Muscle of back (tissue), 11 donors: ENCODE measurements around the gene MTERF4. TPM values are rescaled to one million over a fixed set of nuclear protein-coding genes. Genes with fewer than 3 reads are reported as not detected.

Experiments
- DNase-seq, 3 donors: peaks; one replicate each; pipeline versions ENCODE4 v3.0.0 to v3.0.0-alpha.2; 2013
- polyA plus RNA-seq, 10 donors: library from polyadenylated mRNA; unstranded; fragments of 120-200 nt; gene quantifications; one replicate each; pipeline ENCODE4 v1.2.1, GENCODE V29; 2013; ENCODE audit not compliant: insufficient read length in 10 of 10

Gene MTERF4
- polyA plus RNA-seq, 10 donors: 25.4 to 49.2 (median 32.9) TPM

DNA sequence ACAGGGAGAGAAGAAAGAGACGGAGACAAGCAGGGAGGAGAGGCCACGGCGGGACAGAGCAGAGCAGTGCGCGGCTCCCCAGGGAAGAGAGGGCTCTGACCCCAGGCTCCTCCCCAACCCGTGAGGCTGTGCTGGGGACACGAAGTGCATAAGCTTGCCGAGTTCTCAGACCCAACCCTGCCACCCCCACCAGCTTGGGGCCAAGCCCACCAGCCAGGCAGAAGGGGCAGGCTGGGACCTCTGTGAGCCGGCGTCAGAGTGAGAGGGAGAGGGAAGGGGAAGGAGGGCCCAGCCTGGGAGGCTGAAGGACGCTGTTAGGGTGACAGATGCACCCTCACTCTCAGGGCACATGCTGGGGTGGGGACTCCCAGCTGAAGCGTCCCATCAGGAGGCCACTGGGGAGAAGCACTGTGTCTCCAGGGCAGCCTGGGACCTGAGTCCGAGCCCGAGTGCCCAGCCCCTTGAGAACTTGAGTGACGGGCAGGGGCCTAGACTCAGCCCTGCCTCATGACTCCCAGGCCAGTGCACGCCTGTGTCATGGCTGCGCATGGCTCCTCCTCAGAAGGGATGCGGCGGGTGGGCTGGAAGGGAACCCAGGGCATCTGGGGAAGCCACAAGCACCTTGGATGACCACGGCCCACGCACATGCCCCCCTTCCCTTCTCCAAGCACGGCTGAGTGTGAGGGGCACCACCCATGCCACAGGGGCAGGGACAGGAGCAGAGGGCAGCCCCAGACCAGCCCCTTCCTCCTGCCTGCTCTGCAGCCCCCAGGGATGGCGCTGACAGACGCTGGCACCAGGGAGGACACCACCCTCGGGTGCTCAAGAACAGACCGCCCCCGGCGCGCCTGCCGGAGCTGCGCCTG lies 31.0 kb downstream of the MTERF4 start:
- DNase-seq: no peak

DNA sequence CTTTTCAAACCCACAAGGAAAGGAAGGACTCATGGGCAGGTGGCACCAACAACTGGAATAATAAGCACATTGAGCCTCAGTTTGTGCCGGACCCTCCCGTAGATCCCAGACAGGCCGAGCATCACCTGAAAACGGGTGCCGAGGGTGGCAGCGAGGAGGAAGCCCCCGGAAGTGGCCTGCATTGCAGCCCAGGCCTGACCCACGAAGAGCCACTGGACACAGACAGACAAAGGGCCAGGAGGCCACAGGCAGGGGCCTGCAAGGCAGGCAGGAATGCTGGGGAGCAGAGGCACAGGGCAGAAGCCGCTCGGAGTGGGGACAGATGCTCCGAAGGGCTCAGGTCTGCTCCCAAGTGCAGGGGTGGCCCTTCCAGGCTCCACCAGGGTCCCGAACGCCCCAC lies 31.7 kb downstream of the MTERF4 start:
- DNase-seq: no peak

DNA sequence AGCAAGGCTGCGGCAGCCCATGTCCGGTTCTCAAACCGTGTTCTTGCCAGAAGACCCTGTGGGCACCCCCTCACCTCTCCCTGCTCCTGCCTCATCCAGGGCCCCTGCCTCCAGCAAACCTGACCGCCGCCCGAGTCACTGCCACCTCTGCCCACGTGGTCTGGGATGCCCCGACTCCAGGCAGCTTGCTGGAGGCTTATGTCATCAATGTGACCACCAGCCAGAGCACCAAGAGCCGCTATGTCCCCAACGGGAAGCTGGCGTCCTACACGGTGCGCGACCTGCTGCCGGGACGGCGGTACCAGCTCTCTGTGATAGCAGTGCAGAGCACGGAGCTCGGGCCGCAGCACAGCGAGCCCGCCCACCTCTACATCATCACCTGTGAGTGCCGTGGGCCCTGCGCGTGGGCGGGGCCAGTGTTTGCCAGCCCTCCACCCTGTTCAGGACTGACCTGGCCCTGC lies 32.2 kb downstream of the MTERF4 start:
- DNase-seq: no peak

DNA sequence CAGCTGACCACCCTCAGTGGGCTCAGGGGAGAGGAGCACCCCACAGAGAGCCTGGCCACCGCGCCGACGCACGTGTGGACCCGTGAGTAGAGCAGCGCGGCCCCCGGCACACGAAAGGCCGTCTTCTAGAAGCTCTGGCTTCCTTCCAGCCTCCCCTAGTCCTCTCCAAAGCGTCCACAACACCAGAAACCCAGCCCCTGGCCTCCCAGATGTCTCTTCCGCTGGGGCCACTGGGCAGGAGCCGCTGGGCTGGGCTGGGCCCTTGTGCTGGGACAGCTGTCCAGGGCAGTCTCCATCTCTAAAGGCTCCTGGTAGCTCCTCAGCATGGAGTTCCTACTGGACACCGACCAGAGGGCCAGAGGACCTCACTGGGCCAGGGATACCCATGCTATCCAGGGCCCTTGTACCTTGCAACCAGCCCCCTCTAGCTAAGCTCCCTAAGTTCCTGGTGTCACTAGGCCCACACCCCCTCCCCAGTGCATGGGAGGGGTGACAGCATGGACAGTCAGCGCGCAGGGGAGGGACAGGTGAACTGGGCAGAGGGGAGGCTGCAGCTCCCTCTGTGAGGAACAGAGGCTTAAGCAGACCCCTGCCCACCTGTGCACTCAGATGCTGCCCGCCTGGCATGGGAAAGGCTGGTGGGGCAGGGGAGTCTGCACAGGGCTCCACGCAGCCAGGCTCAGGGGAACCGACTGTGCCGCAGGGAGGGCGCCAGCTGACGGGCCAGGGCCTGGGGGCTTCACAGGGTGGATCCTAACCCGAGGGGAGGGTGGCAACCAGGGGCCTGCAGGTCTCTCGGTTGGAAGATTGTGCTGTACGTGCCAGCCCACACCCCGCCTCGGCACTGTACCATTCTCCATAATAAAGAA lies 32.9 kb downstream of the MTERF4 start:
- DNase-seq: no peak

DNA sequence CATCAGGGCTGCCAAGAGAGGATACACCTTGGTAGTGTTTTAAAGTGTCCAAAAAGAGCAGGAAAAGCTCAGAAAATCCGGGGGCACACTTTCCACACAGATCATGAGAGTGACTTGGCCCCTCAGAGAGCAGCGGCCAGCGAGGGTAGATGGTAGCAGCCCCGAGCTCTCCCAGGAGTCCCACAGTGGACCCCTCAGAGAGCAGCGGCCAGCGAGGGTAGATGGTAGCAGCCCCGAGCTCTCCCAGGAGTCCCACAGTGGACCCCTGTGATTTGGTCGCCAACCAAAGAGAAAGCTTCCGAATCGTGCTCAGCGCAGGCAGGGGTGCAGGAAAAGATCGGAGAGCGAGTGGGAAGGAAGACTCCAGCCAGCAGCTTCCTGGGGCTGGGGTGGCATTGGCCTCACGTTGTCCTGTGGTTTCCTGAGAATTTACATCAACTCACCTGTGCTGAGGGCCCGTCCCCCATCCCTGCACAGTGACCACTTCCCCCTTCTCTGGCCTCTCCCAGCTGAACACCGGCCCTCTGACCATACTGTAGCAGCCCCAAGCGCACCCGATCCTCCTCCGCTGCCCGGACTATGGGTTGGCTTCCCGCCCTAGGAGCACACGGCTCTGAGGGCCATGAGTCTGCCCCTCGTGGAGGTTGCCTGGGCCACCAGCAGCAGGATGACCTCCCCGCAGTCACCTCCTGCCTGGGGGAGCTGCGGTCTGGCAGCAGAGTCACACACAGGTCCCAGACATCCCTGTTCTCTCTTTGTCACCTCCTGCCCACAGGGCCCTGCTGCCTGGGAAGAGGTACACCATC lies 33.7 kb downstream of the MTERF4 start:
- no peak for DNase-seq

DNA sequence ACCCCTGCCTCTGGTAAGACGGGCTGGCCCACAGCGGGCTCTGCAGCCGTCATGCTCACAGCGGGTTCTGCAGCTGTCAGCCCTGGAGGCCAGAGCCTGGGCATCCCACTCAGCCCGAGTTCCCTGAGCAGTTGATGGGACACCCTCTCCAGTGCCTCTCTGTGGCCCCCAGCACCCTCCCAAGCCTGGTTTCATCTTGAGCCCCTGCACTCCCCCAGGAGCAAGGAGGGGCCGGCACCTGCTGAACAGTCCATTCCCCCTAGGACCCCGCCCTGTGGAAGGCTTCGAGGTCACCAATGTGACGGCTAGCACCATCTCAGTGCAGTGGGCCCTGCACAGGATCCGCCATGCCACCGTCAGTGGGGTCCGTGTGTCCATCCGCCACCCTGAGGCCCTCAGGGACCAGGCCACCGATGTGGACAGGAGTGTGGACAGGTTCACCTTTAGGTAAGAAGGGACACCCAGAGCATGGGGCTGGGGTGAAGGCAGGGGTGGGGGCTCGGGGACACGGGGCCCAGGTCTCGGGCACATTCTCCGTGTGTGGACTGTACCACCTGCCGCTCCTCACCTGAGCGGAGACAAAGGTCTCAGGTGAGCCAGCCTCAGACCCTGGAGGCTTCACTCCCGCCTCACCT lies 34.5 kb downstream of the MTERF4 start:
- DNase-seq: no peak

DNA sequence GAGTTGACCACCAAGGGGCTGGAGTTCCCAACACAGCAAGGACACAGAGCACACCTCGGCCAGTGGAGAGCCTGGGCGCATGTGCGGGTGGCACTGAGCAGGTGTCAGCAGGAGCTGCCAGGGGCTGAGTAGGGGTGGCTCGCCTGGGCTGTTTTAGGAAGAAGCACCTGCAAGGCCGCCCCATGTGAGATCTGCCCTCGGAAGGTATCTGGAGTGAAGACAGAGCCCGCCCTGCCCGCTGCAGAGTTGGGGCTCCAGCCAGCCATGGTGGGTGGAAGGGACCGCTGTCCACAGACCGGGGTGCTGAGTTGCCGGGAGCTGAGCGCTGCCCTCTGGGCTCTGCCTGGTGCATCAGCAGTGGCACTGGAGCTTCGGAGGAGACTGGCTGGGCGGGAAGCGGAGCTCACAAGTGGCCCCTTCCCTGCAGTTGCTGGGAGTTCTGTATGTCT lies 35.2 kb downstream of the MTERF4 start:
- DNase-seq: no peak

DNA sequence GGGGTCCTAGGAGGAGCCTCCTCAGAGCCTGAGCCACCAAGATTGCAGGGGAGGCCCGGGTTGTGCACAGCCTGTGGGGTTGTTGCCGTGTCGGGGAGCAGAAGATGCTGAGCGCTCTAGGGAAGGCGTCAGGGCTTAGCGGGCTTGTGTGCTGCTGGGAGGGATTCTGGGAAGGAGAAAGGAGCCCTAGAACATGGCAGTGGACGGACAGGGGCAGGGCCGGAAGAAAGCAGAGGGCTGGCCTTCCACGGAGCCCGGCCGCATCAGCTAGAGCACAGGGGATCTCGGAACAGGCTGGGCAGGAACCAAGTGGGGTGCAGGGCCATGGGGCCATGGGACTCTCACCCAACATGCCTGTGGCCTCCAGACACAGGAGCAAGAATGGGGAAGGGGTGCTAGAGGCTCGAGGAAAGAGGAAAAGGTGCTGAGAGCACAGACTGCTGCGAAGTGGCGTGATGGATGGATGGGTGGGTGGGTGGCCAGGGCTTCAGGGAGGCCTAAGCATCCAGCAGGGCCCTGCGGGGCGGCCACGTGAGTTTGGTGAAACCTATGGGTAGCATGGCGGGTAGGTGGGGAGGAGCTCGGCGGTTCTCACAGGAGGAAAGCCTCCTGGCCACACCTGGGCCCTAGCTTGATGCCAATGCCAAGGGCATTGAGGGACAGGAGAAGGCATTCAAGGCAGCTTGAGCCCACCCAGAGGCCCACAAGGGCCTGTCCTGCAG lies 35.8 kb downstream of the MTERF4 start:
- DNase-seq: no peak

DNA sequence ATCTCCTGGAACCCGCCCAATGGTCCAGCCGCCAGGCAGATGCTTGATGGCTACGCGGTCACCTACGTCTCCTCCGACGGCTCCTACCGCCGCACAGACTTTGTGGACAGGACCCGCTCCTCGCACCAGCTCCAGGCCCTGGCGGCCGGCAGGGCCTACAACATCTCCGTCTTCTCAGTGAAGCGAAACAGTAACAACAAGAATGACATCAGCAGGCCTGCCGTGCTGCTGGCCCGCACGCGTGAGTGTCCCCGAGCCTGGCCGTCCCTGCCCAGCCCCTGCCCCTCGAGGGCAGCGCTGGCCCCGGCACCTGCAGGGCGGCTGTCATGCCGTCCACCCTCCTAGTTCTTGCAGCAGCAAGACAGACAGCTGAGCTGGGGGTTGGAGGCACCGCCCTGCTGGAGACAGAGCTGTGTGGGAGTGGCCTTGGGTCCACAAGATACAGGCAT lies 36.7 kb downstream of the MTERF4 start:
- DNase-seq: no peak

DNA sequence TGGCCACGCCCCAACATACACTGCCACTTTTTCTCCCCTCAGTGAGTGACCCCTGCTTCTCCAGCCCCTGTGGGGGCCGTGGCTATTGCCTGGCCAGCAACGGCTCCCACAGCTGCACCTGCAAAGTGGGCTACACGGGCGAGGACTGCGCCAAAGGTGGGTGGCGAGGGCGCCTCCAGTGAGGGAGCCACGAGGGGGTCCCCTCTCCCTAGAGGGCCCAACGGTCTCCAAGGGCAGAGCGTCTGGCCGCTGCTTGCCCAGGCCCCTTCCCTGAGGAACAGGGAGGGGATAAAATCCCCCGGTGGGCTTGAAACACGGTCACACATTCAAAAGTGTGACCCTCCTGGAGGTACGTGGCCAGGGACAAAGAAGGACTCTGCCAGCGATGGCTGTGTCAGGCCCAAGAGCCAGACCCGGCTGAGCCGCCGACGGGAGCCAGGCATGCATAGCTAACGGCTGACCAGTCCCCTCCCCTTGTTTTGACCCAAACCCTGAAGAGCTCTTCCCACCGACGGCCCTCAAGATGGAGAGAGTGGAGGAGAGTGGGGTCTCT lies 37.2 kb downstream of the MTERF4 start:
- DNase-seq: no peak

DNA sequence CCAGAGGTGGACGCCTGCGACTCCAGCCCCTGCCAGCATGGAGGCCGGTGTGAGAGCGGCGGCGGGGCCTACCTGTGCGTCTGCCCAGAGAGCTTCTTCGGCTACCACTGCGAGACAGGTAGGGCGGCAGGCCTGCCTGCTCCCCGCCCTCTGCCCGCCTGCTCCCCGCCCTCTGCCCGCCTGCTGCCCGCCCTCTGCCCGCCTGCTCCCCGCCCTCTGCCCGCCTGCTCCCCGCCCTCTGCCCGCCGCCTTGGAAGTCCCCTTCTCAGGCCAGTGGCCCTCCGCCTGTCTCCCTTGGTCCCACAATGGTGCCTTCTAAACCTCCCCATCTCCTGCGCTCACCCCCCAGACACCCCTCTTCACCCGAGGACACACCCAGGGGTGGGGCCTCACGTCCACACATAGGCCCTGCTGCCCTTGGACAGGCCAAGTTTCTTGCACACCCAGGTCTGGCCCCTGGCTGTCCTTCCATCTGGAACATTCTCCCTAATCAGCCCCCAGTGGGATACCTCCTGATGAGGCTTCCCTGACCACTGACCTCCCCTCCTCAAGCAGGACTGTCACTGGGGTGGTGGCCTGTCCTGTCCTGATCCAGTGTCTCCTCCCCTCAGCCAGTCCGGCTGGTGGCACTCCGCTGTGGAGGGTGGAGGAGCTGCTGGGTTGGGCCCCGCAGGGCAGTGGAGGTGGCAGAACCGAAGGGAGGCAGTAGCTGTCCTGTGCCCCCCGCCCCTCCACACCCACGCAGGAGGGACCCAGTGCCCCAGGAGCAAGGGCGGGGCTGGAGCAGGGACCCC lies 37.9 kb downstream of the MTERF4 start:
- DNase-seq: no peak

DNA sequence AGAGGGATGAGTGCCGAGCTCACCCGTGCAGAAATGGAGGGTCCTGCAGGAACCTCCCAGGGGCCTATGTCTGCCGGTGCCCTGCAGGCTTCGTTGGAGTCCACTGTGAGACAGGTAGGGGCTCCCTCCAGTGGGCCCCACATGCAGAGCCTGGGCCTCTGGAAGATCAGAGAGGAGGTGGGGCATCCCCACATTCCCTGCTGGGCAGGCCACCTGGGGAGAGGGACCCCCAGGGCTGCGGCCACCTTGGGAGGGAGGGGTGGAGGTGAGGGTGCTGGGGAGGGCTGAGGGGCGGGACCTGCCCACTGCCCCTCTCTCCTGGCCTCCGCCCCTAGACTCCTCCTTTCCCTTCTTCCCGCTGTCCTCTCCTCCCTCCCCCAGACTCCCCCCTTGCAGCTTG lies 38.5 kb downstream of the MTERF4 start:
- no peak for DNase-seq

DNA sequence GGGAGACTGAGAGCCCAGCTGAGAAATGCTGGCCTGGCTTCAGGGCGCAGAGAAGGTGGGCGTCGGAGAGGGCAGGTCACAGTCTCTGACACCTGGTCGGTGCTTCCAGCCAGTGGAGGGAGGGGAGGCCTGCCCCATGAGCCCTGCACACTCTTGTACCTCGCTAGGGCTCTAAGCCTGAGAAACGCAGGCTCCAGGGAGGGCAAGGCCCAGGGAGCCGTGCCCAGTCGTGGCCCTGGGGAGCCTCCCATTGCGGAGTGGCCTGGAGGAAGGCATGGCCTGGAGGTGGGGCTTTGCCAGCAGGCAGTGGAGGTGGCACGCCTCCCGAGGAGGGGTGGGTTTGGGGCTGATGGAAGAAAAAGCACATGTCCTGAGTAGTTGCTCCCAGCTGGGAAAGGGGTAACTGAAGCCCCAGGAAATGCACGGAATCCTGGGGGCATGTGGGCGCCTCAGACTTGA lies 39.0 kb downstream of the MTERF4 start:
- no peak for DNase-seq

DNA sequence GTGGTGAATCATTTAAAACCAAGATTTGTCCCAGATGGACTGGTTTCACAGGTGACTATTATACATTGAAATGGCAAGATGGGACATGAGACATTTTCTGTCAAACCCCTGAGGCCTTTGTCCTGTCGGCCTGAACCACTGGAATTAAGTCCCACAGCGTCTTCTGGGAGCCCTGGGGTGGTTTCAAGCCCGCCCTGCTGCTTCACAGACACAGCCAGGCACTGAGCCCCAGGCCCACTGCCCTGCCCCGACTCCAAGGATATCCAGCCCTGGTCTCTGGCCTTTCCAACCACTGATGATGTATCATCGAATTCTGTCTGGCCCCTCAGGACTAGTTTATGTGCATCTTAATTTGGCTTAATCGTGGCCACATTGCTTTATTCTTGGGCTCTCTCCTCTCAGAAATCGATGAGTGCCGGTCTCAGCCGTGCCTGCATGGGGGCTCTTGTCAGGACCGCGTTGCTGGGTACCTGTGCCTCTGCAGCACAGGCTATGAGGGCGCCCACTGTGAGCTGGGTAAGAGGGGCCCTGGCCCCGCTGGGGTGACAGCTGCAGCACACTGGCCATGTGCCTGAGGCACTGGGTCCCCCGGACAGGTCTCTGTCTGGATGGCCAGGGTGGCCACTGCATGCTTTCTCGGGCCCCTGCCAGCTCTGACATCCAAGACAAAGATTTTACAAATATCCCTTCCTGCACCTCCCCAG lies 39.5 kb downstream of the MTERF4 start:
- DNase-seq: no peak

DNA sequence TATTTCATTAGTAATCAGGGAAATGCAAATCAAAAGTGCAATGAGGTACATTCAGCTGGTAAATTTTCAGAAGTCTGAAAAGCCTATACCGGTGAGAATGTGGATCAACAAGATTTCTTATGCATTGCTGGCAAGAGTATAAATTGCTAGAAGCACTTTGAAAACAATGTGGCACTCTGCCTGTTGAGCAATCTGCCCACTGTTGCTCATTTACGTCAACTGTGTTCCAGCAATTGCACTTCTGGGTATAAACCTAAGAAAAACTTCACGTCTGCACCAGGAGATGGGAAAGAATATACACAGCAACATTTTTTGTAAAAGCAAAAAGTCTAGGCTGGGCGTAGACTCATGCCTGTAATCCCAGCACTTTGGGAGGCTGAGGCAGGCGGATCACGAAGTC lies 40.8 kb downstream of the MTERF4 start:
- no peak for DNase-seq

DNA sequence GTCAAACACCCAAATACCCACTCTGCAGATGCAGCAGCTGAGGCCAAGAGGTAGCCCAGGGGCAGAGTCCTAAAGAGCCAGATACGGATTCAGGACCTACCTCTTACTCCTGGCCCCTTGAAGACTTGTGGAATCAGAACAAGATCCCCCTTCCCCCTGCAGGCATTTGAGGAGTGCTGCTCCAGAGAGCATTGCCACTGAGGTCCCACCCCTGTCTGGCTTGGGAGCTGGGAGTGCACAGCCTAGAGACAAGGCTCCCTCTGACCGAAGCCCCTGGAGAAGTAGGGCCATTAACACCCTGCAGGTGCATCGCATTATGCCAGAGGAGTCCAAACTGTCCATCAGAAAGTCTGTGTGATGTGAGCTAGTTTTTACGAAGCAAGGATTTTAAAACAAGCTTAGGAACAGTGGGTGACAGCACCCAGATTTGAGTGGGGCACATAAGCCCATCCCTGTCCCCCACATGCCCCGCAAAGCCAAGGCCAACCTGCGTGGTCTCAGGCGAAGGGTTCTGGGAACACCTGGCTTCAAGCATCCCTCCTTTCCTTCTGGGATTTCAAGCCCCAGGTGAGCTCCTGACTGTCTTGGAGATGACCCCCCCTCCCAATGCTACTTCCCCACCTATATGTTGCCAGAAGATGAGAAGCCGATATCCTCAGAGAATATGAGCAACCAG lies 48.4 kb downstream of the MTERF4 start:
- no peak for DNase-seq

DNA sequence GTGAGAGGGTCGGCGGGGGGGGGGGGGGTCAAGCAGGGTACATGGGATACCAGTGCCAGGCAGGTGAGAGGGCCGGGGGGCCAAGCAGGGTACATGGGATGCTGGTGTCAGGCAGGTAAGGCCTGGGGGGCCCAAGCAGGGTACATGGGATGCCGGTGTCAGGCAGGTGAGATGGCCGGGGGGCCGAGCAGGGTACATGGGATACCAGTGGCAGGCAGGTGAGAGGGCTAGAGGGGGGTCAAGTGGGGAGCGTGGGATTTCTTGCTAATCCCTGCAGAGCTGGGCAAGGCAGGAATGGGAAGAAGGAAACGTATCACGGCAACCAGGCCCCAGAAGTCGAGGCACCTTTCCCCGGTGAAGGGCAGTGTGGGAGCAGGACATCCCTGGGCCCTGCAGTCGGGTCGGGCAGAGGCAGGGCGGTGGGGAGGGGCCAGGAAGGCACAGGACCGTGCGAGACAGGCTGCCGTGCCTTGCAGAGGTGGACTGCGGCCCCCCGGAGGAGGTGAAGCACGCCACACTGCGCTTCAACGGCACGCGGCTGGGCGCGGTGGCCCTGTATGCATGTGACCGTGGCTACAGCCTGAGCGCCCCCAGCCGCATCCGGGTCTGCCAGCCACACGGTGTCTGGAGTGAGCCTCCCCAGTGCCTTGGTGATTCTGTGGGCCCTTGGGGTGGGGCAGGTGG lies 49.3 kb downstream of the MTERF4 start:
- DNase-seq: no peak
